Muscle of arm (tissue), 12 donors: ENCODE measurements around the gene RABEP1. TPM values are rescaled to one million over a fixed set of nuclear protein-coding genes. Genes with fewer than 3 reads are reported as not detected.
"Not testable (repeated sequence)": the region's sequence is repeated elsewhere in the genome, so short reads cannot be mapped to it uniquely, and the experiment has no call there.

Source experiments
- DNase-seq: peaks from one replicate; pipeline ENCODE4 v3.0.0-alpha.2; 2013
- polyA plus RNA-seq, 12 donors: library from polyadenylated mRNA; unstranded; fragments of 120-200 nt; gene quantifications; one replicate each; pipeline ENCODE4 v1.2.1, GENCODE V29; 2013; ENCODE audit not compliant: insufficient read length in 12 of 12

The RABEP1 gene
- polyA plus RNA-seq, 12 donors: 52.4 to 90.8 (median 58.3) TPM; not detected in 1

DNA sequence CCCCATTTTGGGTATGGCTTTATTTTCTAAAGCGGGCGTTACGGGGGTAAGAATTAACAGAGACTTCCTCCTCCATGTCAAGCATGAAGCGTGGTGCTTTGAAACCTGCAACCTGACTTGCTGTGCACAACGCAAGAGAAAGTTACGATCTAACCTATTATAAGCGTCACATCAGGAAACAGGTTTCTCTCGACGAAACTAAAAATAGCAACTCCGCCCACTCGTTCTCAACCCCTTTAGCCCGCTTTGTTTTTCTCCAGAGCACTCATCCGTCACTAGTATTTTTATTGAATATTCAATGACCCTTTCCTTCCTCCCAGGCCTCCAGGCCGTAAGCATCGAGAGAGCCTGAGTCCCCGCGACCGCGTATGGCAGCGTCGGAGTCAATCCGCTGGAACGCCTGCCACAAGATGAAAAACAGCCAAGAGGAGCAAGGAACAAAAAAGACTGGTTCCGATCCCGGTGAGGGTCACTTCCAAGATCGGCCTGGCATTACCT is 136.8 kb downstream of the RABEP1 start:
- DNase-seq: peak; percentile 35

- peak; percentile 98 for DNase-seq
Measured at GRCh38 chr17:5419356-5419958, 137.4 kb downstream of the RABEP1 start, which contains the start of gene NUP88. NUP88 (minus strand) TSS chr17:5419662; CDS start chr17:5419650, 12 bp downstream.

GRCh38 chr17:5419959-5420653 is 138.0 kb downstream of the RABEP1 start, which contains the start of gene RPAIN:
RPAIN (plus strand) TSS chr17:5420182; CDS start chr17:5420211, 29 bp downstream.
- no peak for DNase-seq

DNA sequence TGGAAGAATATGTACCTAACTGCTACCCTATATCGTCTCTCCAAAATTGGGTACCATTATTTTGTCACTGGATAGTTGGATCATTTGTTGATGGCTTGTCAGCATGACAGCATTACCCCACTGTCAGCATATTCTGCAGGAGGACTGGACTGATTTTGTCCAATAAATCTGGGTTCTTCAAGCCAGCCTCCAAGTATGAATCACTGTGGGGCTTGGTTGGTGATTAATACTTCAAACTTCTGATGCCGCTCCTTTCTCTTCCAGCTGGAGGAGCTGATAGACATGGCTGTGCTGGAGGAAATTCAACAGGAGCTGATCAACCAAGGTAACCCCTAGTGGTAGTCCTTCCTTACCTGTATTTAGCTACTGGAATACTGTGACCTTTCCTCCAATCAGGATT is 140.4 kb downstream of the RABEP1 start:
- no peak for DNase-seq

- no peak for DNase-seq
Measured at GRCh38 chr17:5424909-5425308, 142.8 kb downstream of the RABEP1 start.

GRCh38 chr17:5425826-5426225 is 143.7 kb downstream of the RABEP1 start:
- DNase-seq: no peak

- no peak for DNase-seq
Measured at GRCh38 chr17:5429191-5429887, 147.3 kb downstream of the RABEP1 start.

DNA sequence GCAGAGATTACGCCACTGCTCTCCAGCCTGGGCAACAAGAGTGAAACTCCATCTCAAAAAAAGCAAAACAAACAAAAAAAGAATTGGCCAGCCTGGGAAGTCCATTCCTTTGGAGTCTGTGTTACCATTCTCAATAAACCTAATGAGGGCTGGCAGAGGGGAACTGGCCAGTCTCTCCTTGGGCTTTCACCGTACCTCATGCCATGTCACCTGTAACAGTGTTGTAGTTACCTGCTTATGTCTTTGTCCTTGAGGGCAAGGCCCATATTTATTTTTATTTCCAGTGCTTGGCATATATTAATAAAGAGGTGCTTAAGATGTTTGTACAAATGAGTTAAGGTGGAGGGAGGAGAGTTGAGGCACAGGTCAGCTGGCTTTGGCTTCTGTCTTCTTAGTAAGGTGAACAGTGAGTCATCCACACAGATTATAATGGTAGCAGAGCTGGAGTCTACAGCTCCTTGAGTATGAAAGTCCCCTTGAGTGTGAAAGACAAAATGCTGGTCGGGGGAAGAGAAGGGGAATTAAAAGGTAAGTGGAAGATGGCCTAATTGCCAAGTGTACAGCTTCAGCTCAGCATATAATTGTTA is 148.4 kb downstream of the RABEP1 start:
- DNase-seq: no peak

GRCh38 chr17:5431234-5431633 is 149.2 kb downstream of the RABEP1 start:
- DNase-seq: not testable (repeated sequence)

- DNase-seq: no peak
Measured at GRCh38 chr17:5431949-5432556, 150.0 kb downstream of the RABEP1 start.

GRCh38 chr17:5434984-5435383 is 152.9 kb downstream of the RABEP1 start:
- no peak for DNase-seq

Other genes starting within 250 kb of the RABEP1 start
- under 1 TPM in 9 of 12 donors, not detected in 3; 0.05 to 0.45 (median 0.20) TPM for gene SLC52A1, start 246.9 kb upstream of the RABEP1 start, polyA plus RNA-seq
- gene ZFP3, start 203.8 kb upstream of the RABEP1 start, polyA plus RNA-seq: 10 to 100 TPM in 10 of 12 donors, 1 to 10 TPM in 1, not detected in 1; 7.8 to 16.5 (median 12.3) TPM
- 10 to 100 TPM in 10 of 12 donors, 1 to 10 TPM in 1, not detected in 1; 9.3 to 34.2 (median 11.8) TPM for gene ZNF232, start 170.4 kb upstream of the RABEP1 start, polyA plus RNA-seq
- gene USP6, start 166.3 kb upstream of the RABEP1 start, polyA plus RNA-seq: 10 to 100 TPM in 8 of 12 donors, 1 to 10 TPM in 3, not detected in 1; 5.7 to 36.2 (median 21.3) TPM
- 10 to 100 TPM in 7 of 12 donors, 1 to 10 TPM in 4, not detected in 1; 9.2 to 16.3 (median 11.6) TPM for gene ZNF594, start 90.4 kb upstream of the RABEP1 start, polyA plus RNA-seq
- 1 to 10 TPM in 7 of 12 donors, under 1 TPM in 3, not detected in 2; 0.66 to 2.9 (median 1.4) TPM for gene SCIMP, start 47.4 kb upstream of the RABEP1 start, polyA plus RNA-seq
- 10 to 100 TPM in 11 of 12 donors, not detected in 1; 29.1 to 61.7 (median 48.5) TPM for gene NUP88, start 137.4 kb downstream of the RABEP1 start, polyA plus RNA-seq
- 10 to 100 TPM in 11 of 12 donors, not detected in 1; 38.8 to 62.5 (median 47.1) TPM for gene RPAIN, start 137.9 kb downstream of the RABEP1 start, polyA plus RNA-seq
- 100 to 1,000 TPM in 10 of 12 donors, 10 to 100 TPM in 1, not detected in 1; 66.1 to 137 (median 117) TPM for gene C1QBP, start 156.9 kb downstream of the RABEP1 start, polyA plus RNA-seq
- 10 to 100 TPM; 10.4 to 98.9 (median 13.0) TPM for gene DHX33, start 186.7 kb downstream of the RABEP1 start, polyA plus RNA-seq
- 10 to 100 TPM in 11 of 12 donors, not detected in 1; 39.8 to 60.1 (median 50.4) TPM for gene DERL2, start 203.9 kb downstream of the RABEP1 start, polyA plus RNA-seq
- 10 to 100 TPM in 11 of 12 donors, not detected in 1; 15.6 to 32.4 (median 26.4) TPM for gene MIS12, start 204.3 kb downstream of the RABEP1 start, polyA plus RNA-seq